Trophoblast cell (in vitro differentiated cells and primary cell): Measurements from ENCODE around the gene SCN4A.
A peak's percentile ranks its signal among the peaks of the same experiment; 100 is the strongest.
"Not testable (repeated sequence)": the region's sequence is repeated elsewhere in the genome, so short reads cannot be mapped to it uniquely, and the experiment has no call there.

Experiments
- DNase-seq, 2 donors: peaks; one replicate each; pipeline ENCODE4 v3.0.0-alpha.2; 2016
- H2AFZ ChIP-seq: 2 replicates; pipeline ENCODE4 v1.6.1; 2013; ENCODE audit warnings: low read length, moderate library complexity, mild to moderate bottlenecking; ENCODE audit not compliant: insufficient read depth, poor library complexity
- H2AK5ac ChIP-seq: 2 replicates; pipeline ENCODE4 v1.6.1; 2013; ENCODE audit warnings: mild to moderate bottlenecking, low read length
- H2BK120ac ChIP-seq: 2 replicates; pipeline ENCODE4 v1.6.1; 2013; ENCODE audit warnings: low read length, mild to moderate bottlenecking, moderate library complexity; ENCODE audit not compliant: insufficient read depth, poor library complexity
- H2BK12ac ChIP-seq: 2 replicates; pipeline ENCODE4 v1.6.1; 2013; ENCODE audit warnings: mild to moderate bottlenecking, low read length, moderate library complexity
- H2BK5ac ChIP-seq: 2 replicates; pipeline ENCODE4 v1.6.1; 2013; ENCODE audit warnings: low read length, low read depth, moderate library complexity, mild to moderate bottlenecking; ENCODE audit not compliant: poor library complexity
- H3K14ac ChIP-seq: 2 replicates; pipeline ENCODE4 v1.6.1; 2013; ENCODE audit warnings: mild to moderate bottlenecking, low read length
- H3K18ac ChIP-seq: 2 replicates; pipeline ENCODE4 v1.6.1; 2013; ENCODE audit warnings: mild to moderate bottlenecking, low read length
- H3K23ac ChIP-seq: 2 replicates; pipeline ENCODE4 v1.6.1; 2013; ENCODE audit warnings: low read length
- H3K27ac ChIP-seq: 2 replicates; pipeline ENCODE4 v1.5.1; 2013; ENCODE audit warnings: low read depth, mild to moderate bottlenecking, inconsistent platforms, low read length, moderate library complexity
- H3K27me3 ChIP-seq: 2 replicates; pipeline ENCODE4 v1.6.1; 2013; ENCODE audit warnings: inconsistent platforms, mild to moderate bottlenecking, low read length, moderate library complexity; ENCODE audit not compliant: insufficient read depth
- H3K36me3 ChIP-seq, 2 experiments: 1 replicate in 1 of 2; 2 replicates in 1 of 2; pipeline ENCODE4 v1.6.1; 2013; ENCODE audit warnings: low read length in 2 of 2, mild to moderate bottlenecking in 2 of 2, moderate library complexity in 1 of 2; ENCODE audit not compliant: insufficient read depth in 2 of 2, control insufficient read depth in 1 of 2
- H3K4ac ChIP-seq: 2 replicates; pipeline ENCODE4 v1.6.1; 2013; ENCODE audit warnings: low read depth, mild to moderate bottlenecking, low read length, moderate library complexity
- H3K4me1 ChIP-seq, 2 experiments: 1 replicate in 1 of 2; 2 replicates in 1 of 2; pipeline ENCODE4 v1.6.1; 2013; ENCODE audit warnings: low read length in 2 of 2, mild to moderate bottlenecking in 2 of 2, moderate library complexity in 1 of 2; ENCODE audit not compliant: insufficient read depth in 2 of 2, control insufficient read depth in 1 of 2
- H3K4me2 ChIP-seq: 2 replicates; pipeline ENCODE4 v1.6.1; 2013; ENCODE audit warnings: inconsistent platforms, mild to moderate bottlenecking, low read length, moderate library complexity
- H3K4me3 ChIP-seq: 2 replicates; pipeline ENCODE4 v1.5.1; 2013; ENCODE audit warnings: mild to moderate bottlenecking, low read depth, low read length, inconsistent platforms
- H3K79me1 ChIP-seq: one replicate; pipeline ENCODE4 v1.6.1; 2013; ENCODE audit warnings: low read length
- H3K79me2 ChIP-seq: 2 replicates; pipeline ENCODE4 v1.6.1; 2013; ENCODE audit warnings: low read length, mild to moderate bottlenecking; ENCODE audit not compliant: control insufficient read depth, insufficient read depth, poor library complexity
- H3K9ac ChIP-seq: 2 replicates; pipeline ENCODE4 v1.6.1; 2013; ENCODE audit warnings: mild to moderate bottlenecking, low read length
- H3K9me3 ChIP-seq: 2 replicates; pipeline ENCODE4 v1.6.1; 2013; ENCODE audit warnings: low read depth, mild to moderate bottlenecking, control low read depth, inconsistent platforms, low read length; ENCODE audit not compliant: insufficient read depth
- H4K12ac ChIP-seq: 2 replicates; pipeline ENCODE4 v1.6.1; 2013; ENCODE audit warnings: low read depth, mild to moderate bottlenecking, low read length, moderate library complexity
- H4K8ac ChIP-seq: 2 replicates; pipeline ENCODE4 v1.6.1; 2013; ENCODE audit warnings: low read depth, mild to moderate bottlenecking, low read length, moderate library complexity
- H4K91ac ChIP-seq: one replicate; pipeline ENCODE4 v1.6.1; 2013; ENCODE audit warnings: low read depth, mild to moderate bottlenecking, low read length, moderate library complexity
- WGBS: extraction: QIAGEN DNeasy Blood & Tissue Kit; methylation state at CpG from one replicate; pipeline ENCODE4 v1.1.7; 2013; ENCODE audit warnings: missing lambda C conversion rate; ENCODE audit not compliant: insufficient read length, insufficient coverage; ENCODE audit errors: extremely low coverage; 5-methylcytosine and 5-hydroxymethylcytosine counted together

SCN4A gene

GRCh38 chr17:63918789-63919305 is 53.9 kb downstream of the SCN4A start, which contains the start of gene GH1:
Gene GH1, minus strand, starts transcription at chr17:63918839. Its CDS starts 63 bp downstream, at chr17:63918776.
- not testable (repeated sequence) for H3K79me1 ChIP-seq, H4K91ac ChIP-seq, H2AK5ac ChIP-seq, H3K14ac ChIP-seq, H3K18ac ChIP-seq, H3K79me2 ChIP-seq, H3K27ac ChIP-seq, H3K4me3 ChIP-seq, H3K4ac ChIP-seq, H2BK12ac ChIP-seq, H4K12ac ChIP-seq, H3K4me2 ChIP-seq, H3K9ac ChIP-seq, DNase-seq, H2BK5ac ChIP-seq, H4K8ac ChIP-seq, H2BK120ac ChIP-seq, H3K4me1 ChIP-seq, H3K27me3 ChIP-seq, H3K23ac ChIP-seq, H3K9me3 ChIP-seq, H2AFZ ChIP-seq, H3K36me3 ChIP-seq
- no CpG with 5 or more reads among the region's 10 CpGs for WGBS

GRCh38 chr17:63918305-63918704 is 54.4 kb downstream of the SCN4A start:
- H3K36me3 ChIP-seq: no peaks in the 10 kb centered on the region
- H2BK5ac ChIP-seq: no peak overlapping the region
- H4K91ac ChIP-seq: no peak overlapping the region
- no peak overlapping the region for H2AK5ac ChIP-seq
- no peak overlapping the region for H3K27ac ChIP-seq
- H3K4me1 ChIP-seq: no peaks in the 10 kb centered on the region
- no peak overlapping the region for H3K4ac ChIP-seq
- H3K4me2 ChIP-seq: no peak overlapping the region
- no peak overlapping the region for H3K9ac ChIP-seq
- no peaks in the 10 kb centered on the region for H3K79me1 ChIP-seq
- WGBS: no CpG with 5 or more reads among the region's 10 CpGs
- no peak overlapping the region for H3K4me3 ChIP-seq
- no peak overlapping the region for H2BK120ac ChIP-seq
- H2BK12ac ChIP-seq: no peak overlapping the region
- H3K27me3 ChIP-seq: no peaks in the 10 kb centered on the region
- H3K23ac ChIP-seq: no peak overlapping the region
- H4K8ac ChIP-seq: no peak overlapping the region
- no peak overlapping the region for H2AFZ ChIP-seq
- no peak overlapping the region for H3K14ac ChIP-seq
- DNase-seq: no peak
- no peak overlapping the region for H3K18ac ChIP-seq
- no peak overlapping the region for H4K12ac ChIP-seq
- no peaks in the 10 kb centered on the region for H3K79me2 ChIP-seq
- H3K9me3 ChIP-seq: no peaks in the 10 kb centered on the region

GRCh38 chr17:63917646-63918045 is 55.1 kb downstream of the SCN4A start:
- no peaks in the 10 kb centered on the region for H3K9me3 ChIP-seq
- WGBS: no CpG with 5 or more reads among the region's 13 CpGs

GRCh38 chr17:63917206-63917605 is 55.5 kb downstream of the SCN4A start:
- not testable (repeated sequence) for H4K12ac ChIP-seq, H3K79me1 ChIP-seq, H2BK12ac ChIP-seq, H3K4me1 ChIP-seq, H3K79me2 ChIP-seq, H3K18ac ChIP-seq, H3K4me2 ChIP-seq, H4K8ac ChIP-seq, H3K36me3 ChIP-seq, H2BK120ac ChIP-seq, H3K4ac ChIP-seq, H3K9ac ChIP-seq, H3K9me3 ChIP-seq, H2AFZ ChIP-seq, H3K23ac ChIP-seq, H3K14ac ChIP-seq, H2BK5ac ChIP-seq, H2AK5ac ChIP-seq, H3K27me3 ChIP-seq, H3K4me3 ChIP-seq, H4K91ac ChIP-seq, H3K27ac ChIP-seq
- WGBS: no CpG with 5 or more reads among the region's 11 CpGs
- peak in 1 of 2 donors; percentile 55 for DNase-seq

More at GRCh38 chr17:63917646-63918045, 55.1 kb downstream of the SCN4A start:
- Histone ChIP-seq H3K14ac (no peak overlapping the region), H3K79me2 (no peaks in the 10 kb centered on the region), H4K91ac (no peak overlapping the region), H3K4ac (no peak overlapping the region), H4K8ac (no peak overlapping the region), H3K79me1 (no peaks in the 10 kb centered on the region), H3K4me1 (no peaks in the 10 kb centered on the region), H2BK120ac (no peak overlapping the region), H3K4me2 (no peak overlapping the region), H3K4me3 (no peak overlapping the region), H3K9ac (no peak overlapping the region), H3K27me3 (no peaks in the 10 kb centered on the region), H2AFZ (no peak overlapping the region), H2BK12ac (no peak overlapping the region), H3K27ac (no peak overlapping the region), H2AK5ac (no peak overlapping the region), H3K23ac (no peak overlapping the region), H3K18ac (no peak overlapping the region), H2BK5ac (no peak overlapping the region), H3K36me3 (no peaks in the 10 kb centered on the region), H4K12ac (no peak overlapping the region)
- no peak for DNase-seq
